OCI-LY7 (cell line): ENCODE measurements around the gene CNDP1. TPM values are rescaled to one million over a fixed set of nuclear protein-coding genes. Genes with fewer than 3 reads are reported as not detected.

ENCODE experiments used
- BruUV-seq: library from RNA; stranded (reverse); fragments of 400-500 nt; replicated peaks from 2 replicates; lab custom pipeline; 2021; lab: Mats Ljungman, UMichigan
- CTCF ChIA-PET: fragments of 300-600 bp; sonication (Branson Sonifier 250); formaldehyde crosslinking; loops from one replicate; lab custom pipeline; 2022; ENCODE audit warnings: antibody characterized with exemption; ENCODE audit not compliant: unreplicated experiment; lab: Charles Lee
- POLR2A ChIA-PET: fragments of 300-600 bp; sonication (Branson Sonifier 250); formaldehyde crosslinking; loops from one replicate; lab custom pipeline; 2022; ENCODE audit warnings: antibody characterized with exemption; lab: Charles Lee
- DNase-seq: peaks from one replicate; pipeline ENCODE4 v3.0.0-alpha.2; 2015; ENCODE audit warnings: low spot score
- H2AFZ ChIP-seq: fragments of 200-600 bp; sonication (generic), shearing (Covaris generic); 2 replicates; pipeline ENCODE4 v1.6.1; 2014; ENCODE audit warnings: mild to moderate bottlenecking, antibody characterized with exemption, low read length, moderate library complexity
- H3K27ac ChIP-seq: fragments of 200-600 bp; sonication (generic); 2 replicates; pipeline ENCODE4 v1.5.1; 2014; ENCODE audit warnings: mixed run types, low read depth, mild to moderate bottlenecking, moderate library complexity, low read length, inconsistent platforms; ENCODE audit not compliant: poor library complexity, severe bottlenecking
- H3K36me3 ChIP-seq: fragments of 200-600 bp; sonication (generic); 2 replicates; pipeline ENCODE4 v1.6.1; 2014; ENCODE audit warnings: mild to moderate bottlenecking, antibody characterized with exemption, low read length, moderate library complexity, mixed read lengths; ENCODE audit not compliant: insufficient read depth
- H3K4me1 ChIP-seq: fragments of 200-600 bp; sonication (generic); 2 replicates; pipeline ENCODE4 v1.5.1; 2014; ENCODE audit warnings: mild to moderate bottlenecking, low read length; ENCODE audit not compliant: insufficient read depth, poor library complexity, severe bottlenecking
- H3K4me2 ChIP-seq: fragments of 200-600 bp; sonication (generic); 2 replicates; pipeline ENCODE4 v1.6.1; 2014; ENCODE audit warnings: mild to moderate bottlenecking, low read length
- H3K4me3 ChIP-seq: fragments of 200-600 bp; sonication (generic); 2 replicates; pipeline ENCODE4 v1.5.1; 2014; ENCODE audit warnings: mild to moderate bottlenecking, low read depth, low read length; ENCODE audit not compliant: poor library complexity, severe bottlenecking
- H3K79me2 ChIP-seq: fragments of 200-600 bp; sonication (generic); 2 replicates; pipeline ENCODE4 v1.6.1; 2016; ENCODE audit warnings: low read depth, mild to moderate bottlenecking, low read length, moderate library complexity, mixed read lengths; ENCODE audit not compliant: insufficient read depth
- H3K9me2 ChIP-seq: fragments of 200-600 bp; sonication (generic); 2 replicates; pipeline ENCODE4 v1.6.1; 2016; ENCODE audit warnings: mild to moderate bottlenecking, low read length, mixed read lengths; ENCODE audit not compliant: insufficient read depth
- H3K9me3 ChIP-seq: fragments of 200-600 bp; sonication (generic); 2 replicates; pipeline ENCODE4 v1.6.1; 2014; ENCODE audit warnings: mild to moderate bottlenecking, mixed run types, low read length, mixed read lengths
- H4K20me1 ChIP-seq: fragments of 200-600 bp; sonication (generic); 2 replicates; pipeline ENCODE4 v1.6.1; 2014; ENCODE audit warnings: mild to moderate bottlenecking, antibody characterized with exemption, low read length, moderate library complexity, mixed read lengths; ENCODE audit not compliant: insufficient read depth
- EZH2phosphoT487 ChIP-seq: fragments of 200-600 bp; sonication (generic); IDR thresholded peaks from 2 replicates; pipeline ENCODE4 v1.6.1; 2018; ENCODE audit warnings: low read depth, borderline replicate concordance, mild to moderate bottlenecking, mixed run types, antibody characterized with exemption, low read length, moderate library complexity, mixed read lengths
- intact Hi-C: fragments of 100-400 bp; cut with micrococcal nuclease; formaldehyde crosslinking; loops from one replicate; pipeline ENCODE4 v1.10.0; 2022; ENCODE audit not compliant: unreplicated experiment
- total RNA-seq, 2 experiments: library from RNA; depleted of rRNA in 1 of 2; stranded (reverse); fragments of >200 nt in 1 of 2; shearing (Covaris generic) in 1 of 2; gene quantifications; 2 replicates each; pipeline ENCODE4 v1.2.3, GENCODE V29; 2014 to 2022
- TF ChIP-seq, protein P1 (sequence below): fragments of 200-600 bp; sonication (generic); conservative IDR thresholded peaks from 2 replicates; pipeline ENCODE4 v1.5.1; 2014; ENCODE audit warnings: mild to moderate bottlenecking, antibody characterized with exemption, low read length, moderate library complexity, mixed read lengths

Gene CNDP1
- total RNA-seq, 2 experiments from 2014 or later, result not detected

DNA sequence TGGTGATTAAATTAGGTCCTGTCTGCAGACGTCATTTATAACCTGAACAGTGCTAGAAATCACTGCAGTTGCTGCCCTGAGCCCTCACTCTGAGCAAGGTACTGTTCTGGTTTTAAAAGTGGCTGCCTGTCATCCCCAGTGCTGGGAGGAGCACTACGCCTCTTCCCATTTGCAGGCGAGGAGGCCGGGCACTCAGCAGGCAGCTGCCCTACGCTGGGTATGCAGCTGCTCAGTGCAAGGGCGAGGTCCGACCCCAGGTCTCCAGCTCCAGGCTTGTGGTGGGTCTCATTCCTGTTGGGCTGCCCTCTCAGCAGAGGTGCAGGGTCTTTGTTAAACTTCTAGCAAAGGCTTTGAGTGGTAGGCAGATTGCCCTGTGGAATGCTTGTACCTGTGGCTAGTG lies 22.5 kb upstream of the CNDP1 start:
- Histone ChIP-seq H3K36me3 (peaks cover 37% of the 10 kb centered on the region), H3K9me3 (no peaks in the 10 kb centered on the region), H4K20me1 (no peaks in the 10 kb centered on the region), H3K4me2 (no peak overlapping the region), H3K79me2 (no peaks in the 10 kb centered on the region), H3K4me3 (no peak overlapping the region), H3K4me1 (no peaks in the 10 kb centered on the region), H3K9me2 (no peaks in the 10 kb centered on the region), H3K27ac (no peak overlapping the region), H2AFZ (no peak overlapping the region)
- no peak for DNase-seq
- intact Hi-C loops, result no loop called here
- ChIA-PET POLR2A (no interaction called here), CTCF (no interaction called here)
- TF ChIP-seq, protein P1, sequence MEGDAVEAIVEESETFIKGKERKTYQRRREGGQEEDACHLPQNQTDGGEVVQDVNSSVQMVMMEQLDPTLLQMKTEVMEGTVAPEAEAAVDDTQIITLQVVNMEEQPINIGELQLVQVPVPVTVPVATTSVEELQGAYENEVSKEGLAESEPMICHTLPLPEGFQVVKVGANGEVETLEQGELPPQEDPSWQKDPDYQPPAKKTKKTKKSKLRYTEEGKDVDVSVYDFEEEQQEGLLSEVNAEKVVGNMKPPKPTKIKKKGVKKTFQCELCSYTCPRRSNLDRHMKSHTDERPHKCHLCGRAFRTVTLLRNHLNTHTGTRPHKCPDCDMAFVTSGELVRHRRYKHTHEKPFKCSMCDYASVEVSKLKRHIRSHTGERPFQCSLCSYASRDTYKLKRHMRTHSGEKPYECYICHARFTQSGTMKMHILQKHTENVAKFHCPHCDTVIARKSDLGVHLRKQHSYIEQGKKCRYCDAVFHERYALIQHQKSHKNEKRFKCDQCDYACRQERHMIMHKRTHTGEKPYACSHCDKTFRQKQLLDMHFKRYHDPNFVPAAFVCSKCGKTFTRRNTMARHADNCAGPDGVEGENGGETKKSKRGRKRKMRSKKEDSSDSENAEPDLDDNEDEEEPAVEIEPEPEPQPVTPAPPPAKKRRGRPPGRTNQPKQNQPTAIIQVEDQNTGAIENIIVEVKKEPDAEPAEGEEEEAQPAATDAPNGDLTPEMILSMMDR, result no peak
- TF ChIP-seq EZH2phosphoT487, result no peak
- no TSS peak for BruUV-seq

DNA sequence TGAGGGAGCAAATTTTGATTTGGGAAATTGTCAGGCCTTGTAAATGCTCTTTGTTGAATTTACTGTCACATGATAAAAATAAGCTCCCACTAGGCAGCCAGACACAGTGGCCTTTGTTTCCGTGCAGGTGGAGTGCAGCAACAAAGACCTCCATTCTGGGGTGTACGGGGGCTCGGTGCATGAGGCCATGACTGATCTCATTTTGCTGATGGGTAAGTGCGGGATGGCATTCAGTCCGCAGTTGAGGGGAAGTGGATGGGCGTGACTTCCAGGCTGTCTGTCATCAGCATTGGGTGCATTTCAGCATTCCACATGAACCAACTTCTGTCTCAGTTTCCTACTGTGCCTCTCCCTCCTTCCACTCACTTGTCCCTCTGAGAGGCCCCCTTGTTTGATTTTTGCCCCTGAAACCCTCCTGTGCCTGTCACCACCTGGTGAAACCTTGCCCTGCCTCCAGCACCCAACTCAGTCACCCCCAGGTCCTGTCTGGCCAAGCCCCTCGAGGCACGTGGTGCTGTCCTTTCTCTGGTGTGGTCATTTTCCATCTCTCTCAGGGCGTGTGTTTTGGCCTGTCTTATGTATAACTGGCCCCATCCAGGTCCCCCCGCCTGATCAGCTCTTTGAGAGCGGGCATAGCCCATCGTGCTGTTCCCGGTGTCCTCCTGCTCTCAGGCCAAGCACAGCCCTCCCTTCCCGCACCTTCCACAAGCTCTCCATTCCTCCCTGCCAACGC lies 21.8 kb upstream of the CNDP1 start:
- Histone ChIP-seq H3K9me2 (no peaks in the 10 kb centered on the region), H3K4me2 (no peak overlapping the region), H3K4me1 (no peaks in the 10 kb centered on the region), H4K20me1 (no peaks in the 10 kb centered on the region), H3K36me3 (peaks cover 35% of the 10 kb centered on the region), H3K4me3 (no peak overlapping the region), H3K9me3 (no peaks in the 10 kb centered on the region), H2AFZ (no peak overlapping the region), H3K27ac (no peak overlapping the region), H3K79me2 (no peaks in the 10 kb centered on the region)
- no peak for DNase-seq
- CTCF ChIA-PET, result no interaction called here
- POLR2A ChIA-PET, result interaction anchor here (0.7 kb wide), 1 partner anchor 11 kb away, joined by 3 read pairs; no protein-coding TSS in a partner anchor
- BruUV-seq, result no TSS peak
- intact Hi-C loops, result no loop called here
- no peak for TF ChIP-seq EZH2phosphoT487
- TF ChIP-seq, protein P1, result no peak
